Right atrium auricular region (tissue), 2 donors: ENCODE data around the gene RAD51B. TPM values are rescaled to one million over a fixed set of nuclear protein-coding genes. Genes with fewer than 3 reads are reported as not detected.

Source experiments
- DNase-seq: peaks from one replicate; pipeline ENCODE4 v3.0.0-alpha.2; 2019; ENCODE audit warnings: low spot score
- H3K27ac ChIP-seq, 2 donors: fragments of 200-600 bp; sonication (generic); 1 replicate in 1 of 2; 2 replicates in 1 of 2; pipeline ENCODE4 v1.5.1; 2016 to 2019
- H3K27me3 ChIP-seq, 2 donors: fragments of 200-600 bp; sonication (generic); one replicate each; pipeline versions ENCODE4 v1.5.1 to v1.6.0; 2017 to 2019
- H3K36me3 ChIP-seq: fragments of 200-600 bp; sonication (generic); one replicate; pipeline ENCODE4 v1.5.1; 2016
- H3K4me1 ChIP-seq, 2 donors: fragments of 200-600 bp; sonication (generic); one replicate each; pipeline versions ENCODE4 v1.5.1 to v1.6.0; 2017 to 2019
- H3K4me3 ChIP-seq, 2 donors: fragments of 200-600 bp; sonication (generic); 1 replicate in 1 of 2; 2 replicates in 1 of 2; pipeline ENCODE4 v1.5.1; 2017 to 2019; ENCODE audit warnings: mild to moderate bottlenecking in 1 of 2, moderate library complexity in 1 of 2
- H3K9me3 ChIP-seq, 2 donors: fragments of 200-600 bp; sonication (generic); one replicate each; pipeline ENCODE4 v1.5.1; 2019
- total RNA-seq, 2 donors: library from RNA; depleted of rRNA; stranded (reverse); fragments of >200 nt; gene quantifications; one replicate each; pipeline ENCODE4 v1.1.0, GENCODE V29; 2016
- TF ChIP-seq, protein P1 (sequence below), 2 donors: fragments of 200-600 bp; sonication (generic); IDR thresholded peaks; one replicate each; pipeline ENCODE4 v1.5.1; 2019; ENCODE audit warnings: antibody characterized with exemption in 2 of 2

Gene RAD51B
- total RNA-seq, 2 donors from 2014 or later: 1.2 to 1.5 TPM

DNA sequence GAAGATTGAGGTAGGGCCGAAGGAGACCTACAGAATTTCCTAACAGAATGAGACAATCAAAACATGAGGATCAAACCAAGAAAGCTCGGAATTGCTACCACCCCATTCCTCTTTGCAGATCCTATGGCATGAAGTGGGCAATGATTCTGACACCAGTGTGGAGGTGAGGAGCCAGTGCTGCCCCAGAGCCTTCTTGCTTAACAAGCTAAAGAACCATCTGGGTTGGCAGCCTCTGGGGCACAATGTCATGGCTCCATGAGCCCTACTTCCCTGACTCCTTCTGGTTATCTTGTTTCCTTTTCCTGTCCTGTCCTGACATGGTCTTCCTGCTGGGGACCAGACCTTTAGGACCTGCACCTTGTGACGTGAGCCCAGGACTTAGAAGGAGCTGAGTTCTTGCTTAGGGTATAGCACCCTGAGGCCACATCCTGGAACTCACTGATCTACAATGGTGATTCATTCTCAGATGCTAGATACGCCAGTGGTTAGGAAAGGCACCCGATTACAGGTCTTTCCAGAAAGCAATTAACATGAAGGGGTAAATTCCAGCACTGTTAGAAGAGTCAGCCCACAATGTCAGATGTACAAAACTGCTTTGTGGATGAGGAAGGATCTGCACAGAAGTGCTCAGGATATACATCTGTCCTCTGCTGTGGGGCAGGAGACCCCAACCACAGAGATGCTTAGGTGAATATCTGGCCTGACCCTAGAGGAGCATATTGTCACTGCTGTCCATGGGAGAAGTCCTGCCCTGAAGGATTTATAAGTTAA, 649.0 kb downstream of the RAD51B start:
- TF ChIP-seq, protein P1, sequence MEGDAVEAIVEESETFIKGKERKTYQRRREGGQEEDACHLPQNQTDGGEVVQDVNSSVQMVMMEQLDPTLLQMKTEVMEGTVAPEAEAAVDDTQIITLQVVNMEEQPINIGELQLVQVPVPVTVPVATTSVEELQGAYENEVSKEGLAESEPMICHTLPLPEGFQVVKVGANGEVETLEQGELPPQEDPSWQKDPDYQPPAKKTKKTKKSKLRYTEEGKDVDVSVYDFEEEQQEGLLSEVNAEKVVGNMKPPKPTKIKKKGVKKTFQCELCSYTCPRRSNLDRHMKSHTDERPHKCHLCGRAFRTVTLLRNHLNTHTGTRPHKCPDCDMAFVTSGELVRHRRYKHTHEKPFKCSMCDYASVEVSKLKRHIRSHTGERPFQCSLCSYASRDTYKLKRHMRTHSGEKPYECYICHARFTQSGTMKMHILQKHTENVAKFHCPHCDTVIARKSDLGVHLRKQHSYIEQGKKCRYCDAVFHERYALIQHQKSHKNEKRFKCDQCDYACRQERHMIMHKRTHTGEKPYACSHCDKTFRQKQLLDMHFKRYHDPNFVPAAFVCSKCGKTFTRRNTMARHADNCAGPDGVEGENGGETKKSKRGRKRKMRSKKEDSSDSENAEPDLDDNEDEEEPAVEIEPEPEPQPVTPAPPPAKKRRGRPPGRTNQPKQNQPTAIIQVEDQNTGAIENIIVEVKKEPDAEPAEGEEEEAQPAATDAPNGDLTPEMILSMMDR (IDR thresholded peaks at IDR 0.05): no peak
- Histone ChIP-seq H3K27ac (no peak overlapping the region), H3K4me3 (no peak overlapping the region), H3K4me1 (peaks cover 0 to 18% of the 10 kb centered on the region in 2 donors), H3K9me3 (no peaks in the 10 kb centered on the region), H3K36me3 (no peaks in the 10 kb centered on the region), H3K27me3 (no peaks in the 10 kb centered on the region)
- no peak for DNase-seq

DNA sequence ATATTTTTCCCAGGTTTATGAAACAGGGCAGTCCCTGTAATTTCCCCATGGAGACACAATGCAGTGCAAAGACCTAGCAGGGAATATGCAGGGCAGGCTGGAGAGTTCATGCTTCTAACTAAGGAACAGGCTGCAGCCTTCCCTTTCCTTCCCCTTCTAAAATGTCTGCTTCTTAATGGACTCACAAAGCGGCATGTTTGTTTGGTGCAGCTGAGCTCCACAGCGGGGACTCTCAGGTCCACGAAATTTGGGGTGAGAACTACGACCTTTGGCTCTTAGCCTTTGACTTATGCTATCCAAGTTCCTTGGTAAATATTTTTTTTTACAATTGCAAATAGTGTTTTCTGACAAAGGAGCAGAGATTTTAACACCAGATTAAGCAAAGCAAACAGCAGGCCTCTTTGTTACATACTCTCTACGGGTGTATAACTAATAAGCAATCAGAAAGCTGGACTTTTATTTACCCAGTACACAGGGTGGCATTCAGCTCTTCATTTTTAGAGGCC, 649.7 kb downstream of the RAD51B start:
- TF ChIP-seq, protein P1 (IDR thresholded peaks at IDR 0.05): no peak
- Histone ChIP-seq H3K27me3 (no peaks in the 10 kb centered on the region), H3K4me3 (no peak overlapping the region), H3K9me3 (no peaks in the 10 kb centered on the region), H3K27ac (no peak overlapping the region), H3K36me3 (no peaks in the 10 kb centered on the region), H3K4me1 (peaks cover 0 to 18% of the 10 kb centered on the region in 2 donors)
- no peak for DNase-seq

DNA sequence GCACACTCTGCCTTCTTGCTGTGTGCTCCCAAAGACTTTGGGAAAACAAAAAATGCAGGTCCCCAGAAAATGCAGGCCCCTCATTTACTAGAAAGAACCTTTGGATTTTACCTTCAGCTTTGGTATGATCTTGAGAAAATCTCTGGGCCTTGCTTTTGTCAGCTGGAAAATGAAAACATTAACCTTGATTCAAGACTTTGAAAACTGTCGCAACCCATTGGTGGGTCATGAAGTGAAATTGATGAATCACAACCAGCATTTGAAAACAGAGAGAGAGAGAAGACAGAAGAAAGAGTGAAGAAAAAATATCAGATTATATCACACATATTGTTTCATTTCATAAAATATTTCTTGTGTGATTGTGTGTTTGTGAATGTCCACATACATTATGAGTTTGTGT, 650.8 kb downstream of the RAD51B start:
- H3K27ac ChIP-seq: no peak overlapping the region
- no peaks in the 10 kb centered on the region for H3K9me3 ChIP-seq
- DNase-seq: no peak
- peaks cover 0 to 18% of the 10 kb centered on the region in 2 donors for H3K4me1 ChIP-seq
- H3K36me3 ChIP-seq: no peaks in the 10 kb centered on the region
- no peaks in the 10 kb centered on the region for H3K27me3 ChIP-seq
- TF ChIP-seq, protein P1 (IDR thresholded peaks at IDR 0.05): no peak
- no peak overlapping the region for H3K4me3 ChIP-seq

DNA sequence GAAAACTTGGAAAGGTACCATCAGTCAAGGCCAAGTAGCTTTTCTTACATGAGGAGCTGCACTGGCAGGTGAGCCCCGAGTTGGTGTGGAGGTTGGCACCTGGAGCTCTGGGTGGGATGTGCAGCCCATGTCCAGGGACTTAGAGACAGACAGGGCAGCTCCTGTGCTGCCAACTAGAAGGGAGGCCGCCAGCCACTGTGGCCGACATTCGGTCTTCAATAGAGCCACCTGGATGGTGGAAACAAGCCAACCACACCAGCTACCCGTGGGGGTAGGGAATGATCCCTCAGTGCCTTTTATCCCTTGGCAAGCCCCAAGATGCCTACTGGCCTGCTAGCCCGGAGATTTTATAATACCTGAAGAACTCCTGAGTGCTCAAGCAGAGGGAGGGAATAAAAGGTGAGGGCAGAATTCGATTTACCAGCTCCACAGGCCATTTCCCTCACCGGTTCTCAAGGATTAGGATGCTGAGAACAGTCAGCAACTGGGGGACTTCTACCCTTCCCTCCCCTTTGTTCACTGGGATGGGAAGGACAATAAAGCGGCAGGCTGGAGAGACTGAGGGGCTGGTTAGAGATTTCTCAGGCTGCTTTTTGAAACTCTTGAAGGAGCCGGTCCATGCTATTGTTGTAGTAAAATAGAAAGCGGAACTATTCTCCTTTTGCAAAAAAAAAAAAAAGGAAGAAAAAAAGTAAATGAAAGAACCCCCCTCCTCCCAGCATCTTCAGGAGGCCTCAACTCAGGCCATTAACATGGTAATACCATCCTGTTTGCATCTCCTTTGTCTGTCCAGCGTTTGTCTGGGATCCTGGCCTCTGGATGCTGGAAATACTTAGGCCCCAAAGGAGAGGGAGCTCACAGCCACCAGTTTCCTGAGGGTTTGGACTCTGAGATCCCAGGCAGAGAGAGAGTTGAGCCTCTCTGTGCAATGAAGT, 651.7 kb downstream of the RAD51B start:
- Histone ChIP-seq H3K4me1 (peaks cover 0 to 20% of the 10 kb centered on the region in 2 donors), H3K27me3 (no peaks in the 10 kb centered on the region), H3K27ac (no peak overlapping the region), H3K9me3 (no peaks in the 10 kb centered on the region), H3K36me3 (no peaks in the 10 kb centered on the region), H3K4me3 (no peak overlapping the region)
- no peak for DNase-seq
- TF ChIP-seq, protein P1 (IDR thresholded peaks at IDR 0.05): no peak

DNA sequence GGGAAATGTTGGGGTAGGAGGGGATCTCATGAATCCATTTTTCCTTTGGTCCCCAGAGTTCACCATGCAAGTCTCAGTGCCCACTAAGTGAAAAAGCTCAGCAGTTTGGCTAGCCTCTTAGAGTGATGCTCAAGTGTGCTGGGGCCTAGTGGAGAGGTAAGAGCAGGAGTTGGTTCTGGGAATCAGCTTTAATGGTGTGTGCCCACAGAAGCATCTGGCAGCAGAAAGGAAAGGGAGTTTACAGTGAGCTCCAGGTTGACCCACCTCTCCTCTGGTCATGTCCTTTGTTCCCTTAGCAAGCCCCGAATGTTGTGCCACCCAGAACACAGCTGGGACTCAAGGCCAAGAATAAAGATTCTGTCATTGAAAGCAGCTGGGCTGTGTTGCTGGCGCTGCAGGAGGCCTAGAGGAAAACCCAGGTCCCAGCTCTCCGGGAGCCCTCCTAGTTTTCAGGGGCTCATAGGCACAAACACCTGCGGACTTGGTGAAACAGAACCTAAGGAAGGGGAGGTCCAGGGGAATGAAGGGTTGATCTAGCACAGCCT, 652.5 kb downstream of the RAD51B start:
- Histone ChIP-seq H3K27me3 (no peaks in the 10 kb centered on the region), H3K4me3 (no peak overlapping the region), H3K36me3 (no peaks in the 10 kb centered on the region), H3K4me1 (peaks cover 0 to 20% of the 10 kb centered on the region in 2 donors), H3K9me3 (no peaks in the 10 kb centered on the region), H3K27ac (no peak overlapping the region)
- TF ChIP-seq, protein P1 (IDR thresholded peaks at IDR 0.05): no peak
- no peak for DNase-seq
